Prostate gland (tissue), 2 donors: Measurements from ENCODE around the gene GRIN3B. TPM values are rescaled to one million over a fixed set of nuclear protein-coding genes. Genes with fewer than 3 reads are reported as not detected.

Source experiments
- DNase-seq: peaks from one replicate; pipeline ENCODE4 v3.0.0-alpha.2; 2019; ENCODE audit warnings: low spot score
- H3K27ac ChIP-seq, 2 donors: fragments of 200-600 bp; sonication (generic); 2 replicates each; pipeline ENCODE4 v1.5.1; 2017 to 2019
- H3K27me3 ChIP-seq: fragments of 200-600 bp; sonication (generic); replicated peaks from 2 replicates; pipeline ENCODE4 v1.5.1; 2019; ENCODE audit not compliant: insufficient read depth
- H3K36me3 ChIP-seq, 2 donors: fragments of 200-600 bp; sonication (generic); 1 replicate in 1 of 2; 2 replicates in 1 of 2; pipeline versions ENCODE4 v1.5.1 to v1.8.1; 2017 to 2019
- H3K4me1 ChIP-seq: fragments of 200-600 bp; sonication (generic); replicated peaks from 2 replicates; pipeline ENCODE4 v1.5.1; 2019
- H3K4me3 ChIP-seq, 2 donors: fragments of 200-600 bp; sonication (generic); 2 replicates each; pipeline ENCODE4 v1.5.1; 2017 to 2019
- H3K9me3 ChIP-seq: fragments of 200-600 bp; sonication (generic); 2 replicates; pipeline ENCODE4 v1.5.1; 2017
- POLR2A ChIP-seq: fragments of 450-650 bp; IDR thresholded peaks from one replicate; pipeline ENCODE4 v1.6.1; 2016; ENCODE audit warnings: antibody characterized with exemption, mild to moderate bottlenecking
- POLR2AphosphoS5 ChIP-seq: sonication (generic); formaldehyde crosslinking; IDR thresholded peaks from one replicate; pipeline ENCODE4 v1.6.1; 2017; ENCODE audit warnings: antibody characterized with exemption
- WGBS: methylation state at CpG from one replicate; pipeline ENCODE4 v1.1.5; 2018; 5-methylcytosine and 5-hydroxymethylcytosine counted together
- intact Hi-C: fragments of 100-400 bp; cut with DNase I; formaldehyde crosslinking; loops from one replicate; pipeline ENCODE4 v1.14.2; 2022
- total RNA-seq, 2 donors: library from RNA; depleted of rRNA; stranded (reverse); fragments of >200 nt; gene quantifications; one replicate each; pipeline ENCODE4 v1.1.0, GENCODE V29; 2016
- TF ChIP-seq, protein P1 (sequence below), 4 experiments: fragments of 200-600 bp in 2 of 4; fragments of 450-650 bp in 2 of 4; sonication (generic) in 2 of 4; IDR thresholded peaks; 1 replicate in 3 of 4; 2 replicates in 1 of 4; pipeline ENCODE4 v1.5.1; 2016 to 2019; ENCODE audit warnings: antibody characterized with exemption in 4 of 4, mild to moderate bottlenecking in 2 of 4, moderate library complexity in 2 of 4

The GRIN3B gene
- total RNA-seq, 2 donors from 2014 or later = 0.34 TPM; not detected in 1

DNA sequence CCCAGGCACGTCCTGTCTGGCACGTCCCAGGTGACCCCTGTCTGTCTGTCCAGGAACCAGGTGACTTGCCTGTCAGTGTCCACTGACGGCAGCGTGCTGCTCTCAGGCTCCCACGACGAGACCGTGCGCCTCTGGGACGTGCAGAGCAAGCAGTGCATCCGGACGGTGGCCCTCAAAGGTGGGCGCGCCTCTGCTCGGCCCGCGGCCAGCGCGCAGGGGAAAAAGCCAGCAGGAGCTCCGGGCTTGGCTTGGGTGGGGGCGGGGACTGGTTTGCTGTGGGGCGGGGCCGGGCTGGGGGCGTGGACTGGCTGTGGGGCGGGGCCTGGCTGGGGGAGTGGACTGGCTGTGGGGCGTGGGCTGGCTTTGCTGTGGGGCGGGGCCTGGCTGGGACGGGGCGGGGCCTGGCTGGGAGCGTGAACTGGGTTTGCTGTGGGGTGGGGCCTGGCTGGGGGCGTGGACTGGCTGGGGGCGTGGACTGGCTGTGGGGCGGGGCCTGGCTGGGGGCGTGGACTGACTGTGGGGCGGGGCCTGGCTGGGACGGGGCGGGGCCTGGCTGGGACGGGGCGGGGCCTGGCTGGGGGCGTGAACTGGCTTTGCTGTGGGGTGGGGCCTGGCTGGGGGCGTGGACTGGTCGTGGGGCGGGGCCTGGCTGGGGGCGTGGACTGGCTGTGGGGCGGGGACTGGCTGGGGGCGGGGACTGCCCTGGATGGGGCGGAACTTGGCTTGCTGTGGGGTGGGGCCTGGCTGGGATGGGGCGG is 8.9 kb upstream of the GRIN3B start:
- Histone ChIP-seq H3K4me3 (no peak overlapping the region), H3K27ac (no peak overlapping the region), H3K27me3 (no peaks in the 10 kb centered on the region), H3K36me3 (peaks cover 0 to 10% of the 10 kb centered on the region in 2 donors), H3K4me1 (no peaks in the 10 kb centered on the region), H3K9me3 (no peaks in the 10 kb centered on the region)
- WGBS = 86% methylated on average over 39 of the region's 47 CpGs
- TF ChIP-seq POLR2AphosphoS5 (no peak), POLR2A (no peak)
- TF ChIP-seq, protein P1, sequence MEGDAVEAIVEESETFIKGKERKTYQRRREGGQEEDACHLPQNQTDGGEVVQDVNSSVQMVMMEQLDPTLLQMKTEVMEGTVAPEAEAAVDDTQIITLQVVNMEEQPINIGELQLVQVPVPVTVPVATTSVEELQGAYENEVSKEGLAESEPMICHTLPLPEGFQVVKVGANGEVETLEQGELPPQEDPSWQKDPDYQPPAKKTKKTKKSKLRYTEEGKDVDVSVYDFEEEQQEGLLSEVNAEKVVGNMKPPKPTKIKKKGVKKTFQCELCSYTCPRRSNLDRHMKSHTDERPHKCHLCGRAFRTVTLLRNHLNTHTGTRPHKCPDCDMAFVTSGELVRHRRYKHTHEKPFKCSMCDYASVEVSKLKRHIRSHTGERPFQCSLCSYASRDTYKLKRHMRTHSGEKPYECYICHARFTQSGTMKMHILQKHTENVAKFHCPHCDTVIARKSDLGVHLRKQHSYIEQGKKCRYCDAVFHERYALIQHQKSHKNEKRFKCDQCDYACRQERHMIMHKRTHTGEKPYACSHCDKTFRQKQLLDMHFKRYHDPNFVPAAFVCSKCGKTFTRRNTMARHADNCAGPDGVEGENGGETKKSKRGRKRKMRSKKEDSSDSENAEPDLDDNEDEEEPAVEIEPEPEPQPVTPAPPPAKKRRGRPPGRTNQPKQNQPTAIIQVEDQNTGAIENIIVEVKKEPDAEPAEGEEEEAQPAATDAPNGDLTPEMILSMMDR (IDR thresholded peaks at IDR 0.05) = no peak
- no peak for DNase-seq
- intact Hi-C loops = no loop called here

- Histone ChIP-seq H3K27me3 (no peaks in the 10 kb centered on the region), H3K27ac (no peak overlapping the region), H3K36me3 (peaks cover 0 to 7% of the 10 kb centered on the region in 2 donors), H3K4me3 (no peak overlapping the region), H3K4me1 (no peaks in the 10 kb centered on the region), H3K9me3 (no peaks in the 10 kb centered on the region)
- intact Hi-C loops = no loop called here
- WGBS = 91% methylated on average over 42 of the region's 42 CpGs
- TF ChIP-seq POLR2AphosphoS5 (no peak), POLR2A (no peak)
- TF ChIP-seq, protein P1 (IDR thresholded peaks at IDR 0.05) = no peak
- no peak for DNase-seq
Observed at GRCh38 chr19:991932-992669, 8.1 kb upstream of the GRIN3B start.

DNA sequence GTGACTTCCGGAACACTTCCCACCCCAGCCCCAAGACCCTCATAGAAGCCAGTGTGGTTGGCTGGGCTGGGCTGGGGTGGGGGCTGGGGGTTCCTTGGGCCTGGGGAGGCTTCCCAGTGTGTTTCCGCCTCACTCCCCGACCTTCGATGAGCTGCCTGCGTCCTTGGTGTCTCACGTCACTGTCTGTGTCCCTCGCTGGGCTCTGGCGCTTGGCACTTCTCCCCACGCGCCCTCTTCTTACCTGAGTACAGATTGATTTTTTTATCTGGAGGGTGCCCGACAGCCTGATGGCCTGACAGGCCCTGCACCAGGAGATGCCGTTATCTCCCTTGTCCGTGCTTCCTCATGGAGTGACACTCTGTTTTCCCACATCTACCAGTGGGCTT is 7.6 kb upstream of the GRIN3B start:
- 90% methylated on average over 13 of the region's 13 CpGs for WGBS
- no peak for DNase-seq
- TF ChIP-seq POLR2A (no peak), POLR2AphosphoS5 (no peak)
- TF ChIP-seq, protein P1 (IDR thresholded peaks at IDR 0.05) = no peak
- intact Hi-C loops = no loop called here
- H3K9me3 ChIP-seq = no peaks in the 10 kb centered on the region
- H3K36me3 ChIP-seq = peaks cover 0 to 7% of the 10 kb centered on the region in 2 donors
- no peak overlapping the region for H3K27ac ChIP-seq
- no peak overlapping the region for H3K4me3 ChIP-seq
- no peaks in the 10 kb centered on the region for H3K4me1 ChIP-seq
- H3K27me3 ChIP-seq = no peaks in the 10 kb centered on the region

DNA sequence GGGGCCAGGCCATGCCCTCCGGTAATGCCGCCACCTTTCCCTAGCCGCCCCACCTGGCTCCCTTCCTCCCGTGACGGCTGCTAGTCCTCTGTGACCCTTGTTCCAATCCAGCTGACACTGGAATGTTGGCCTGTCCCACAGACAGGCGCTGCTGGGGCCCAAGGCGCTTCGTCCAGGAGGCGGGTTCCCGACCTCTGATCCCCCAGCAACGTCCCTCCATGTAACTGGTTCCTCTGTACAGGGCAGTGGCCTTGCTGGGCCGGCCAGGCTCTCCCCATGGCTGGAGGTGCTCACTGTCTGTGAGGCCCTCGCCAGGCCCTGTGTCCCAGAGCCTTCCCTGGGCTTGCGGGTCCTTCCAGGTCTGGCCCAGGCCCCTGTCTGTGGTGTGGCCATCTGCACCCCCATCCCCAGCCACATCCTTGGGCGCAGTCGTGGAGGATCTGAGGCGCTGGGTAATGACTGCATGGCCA is 6.8 kb upstream of the GRIN3B start:
- H3K36me3 ChIP-seq = peaks cover 0 to 7% of the 10 kb centered on the region in 2 donors
- no peaks in the 10 kb centered on the region for H3K4me1 ChIP-seq
- peaks cover 3% of the 10 kb centered on the region for H3K27me3 ChIP-seq
- intact Hi-C loops = no loop called here
- no peaks in the 10 kb centered on the region for H3K9me3 ChIP-seq
- H3K4me3 ChIP-seq = no peak overlapping the region
- 94% methylated on average over 17 of the region's 17 CpGs for WGBS
- no peak overlapping the region for H3K27ac ChIP-seq
- TF ChIP-seq POLR2A (no peak), POLR2AphosphoS5 (no peak)
- TF ChIP-seq, protein P1 (IDR thresholded peaks at IDR 0.05) = no peak
- no peak for DNase-seq
